Measurements from ENCODE around the gene SLC9A3. TPM values are rescaled to one million over a fixed set of nuclear protein-coding genes. Genes with fewer than 3 reads are reported as not detected.
A peak's percentile ranks its signal among the peaks of the same experiment; 100 is the strongest.

The SLC9A3 gene
- total and polyA plus RNA-seq, 2 of the 13 experiments (the other 11 are each of a cell fraction or from before 2014, with no cell fraction given): 1.5 to 1.8 TPM

DNA sequence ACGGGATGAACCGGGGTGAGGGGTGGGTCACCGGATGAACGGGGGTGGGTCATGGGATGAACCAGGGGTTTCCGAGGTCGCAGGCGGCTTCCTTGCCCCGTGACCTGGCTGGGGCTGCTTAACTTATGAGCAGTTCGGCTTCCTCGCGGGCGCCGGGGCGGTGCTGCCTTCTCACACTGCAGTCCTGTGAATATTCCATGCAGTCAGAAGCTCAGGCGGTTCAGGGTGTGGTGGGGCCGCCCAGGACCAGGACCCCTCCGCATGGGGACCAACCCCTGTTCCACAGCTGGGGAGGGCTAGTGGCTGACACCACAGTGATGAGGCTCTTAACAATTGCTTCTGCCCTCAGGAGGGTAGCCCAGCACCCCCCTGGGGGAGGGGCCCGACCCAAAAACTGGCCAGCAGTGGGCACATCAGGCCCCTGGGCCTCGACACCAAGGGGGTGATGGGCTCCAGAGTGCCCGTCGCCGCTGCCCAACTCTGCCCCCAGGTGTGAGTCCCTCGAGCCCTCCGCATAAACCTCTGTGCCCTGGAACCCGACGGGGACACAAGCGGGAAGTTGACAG is 30.9 kb upstream of the SLC9A3 start:
- ATAC-seq: peak; percentile 46
- H3K4me1 ChIP-seq (ENCODE audit: insufficient read depth, low read length): peaks cover 25% of the 10 kb centered on the region
- 36% methylated on average over 12 of the region's 27 CpGs for WGBS (ENCODE audit: low lambda C conversion rate)
- no peak overlapping the region for H3K27ac ChIP-seq (ENCODE audit: extremely low read length, insufficient read depth, low read length)
- peak overlapping the region; percentile 51 for H3K4me2 ChIP-seq (ENCODE audit: low read depth, low read length)
- H3K79me2 ChIP-seq (ENCODE audit: insufficient read depth, low read length): no peaks in the 10 kb centered on the region
- no peaks in the 10 kb centered on the region for H3K36me3 ChIP-seq (replicated peaks in 1 of 2; ENCODE audit: control insufficient read depth in 1 of 2, insufficient read depth in 2 of 2, low read length in 2 of 2)
- in situ Hi-C loops (cut with HindIII; ENCODE audit: extremely low pct_ligation_motif_present, low pct_unique_long_range_greater_than_20kb) (no loop called here), intact Hi-C loops (cut with micrococcal nuclease; ENCODE audit: unreplicated experiment) (no loop called here)
- no peak overlapping the region for H3K9ac ChIP-seq (ENCODE audit: insufficient read depth, low read depth, low read length)
- no peaks in the 10 kb centered on the region for H4K20me1 ChIP-seq (ENCODE audit: insufficient read depth, low read length)
- no peaks in the 10 kb centered on the region for H3K9me3 ChIP-seq (ENCODE audit: low read length)
- POLR2A ChIA-PET: no interaction called here
- H3K4me3 ChIP-seq (replicated peaks in 1 of 3; ENCODE audit: insufficient read depth in 1 of 3, low read depth in 2 of 3, low read length in 3 of 3): peak overlapping the region in 2 of 3 experiments; percentile 15 to 46; a peak in 2 of 6 replicates
- CTCF ChIA-PET (ENCODE audit: low intra/inter-chr PET ratio, low total read pairs): no interaction called here
- peaks cover 3 to 22% of the 10 kb centered on the region in 2 experiments; a peak in 4 of 5 replicates for H3K27me3 ChIP-seq (ENCODE audit: control insufficient read depth in 1 of 2, insufficient read depth in 2 of 2, low read length in 2 of 2)
- DNase-seq (ENCODE audit: low spot score): no peak
- TF ChIP-seq NFE2L2 (IDR thresholded peaks at IDR 0.05; ENCODE audit: low read length): no peak
- TF ChIP-seq HNRNPL (IDR thresholded peaks at IDR 0.05; ENCODE audit: low read depth, low read length): 0 out of 2 replicates have a peak, but pooled peaks have one; percentile 46
- no TSS peak for BruUV-seq (replicated peaks)
- FAIRE-seq: no peak
- no peak overlapping the region for H2AFZ ChIP-seq (ENCODE audit: low read length)

DNA sequence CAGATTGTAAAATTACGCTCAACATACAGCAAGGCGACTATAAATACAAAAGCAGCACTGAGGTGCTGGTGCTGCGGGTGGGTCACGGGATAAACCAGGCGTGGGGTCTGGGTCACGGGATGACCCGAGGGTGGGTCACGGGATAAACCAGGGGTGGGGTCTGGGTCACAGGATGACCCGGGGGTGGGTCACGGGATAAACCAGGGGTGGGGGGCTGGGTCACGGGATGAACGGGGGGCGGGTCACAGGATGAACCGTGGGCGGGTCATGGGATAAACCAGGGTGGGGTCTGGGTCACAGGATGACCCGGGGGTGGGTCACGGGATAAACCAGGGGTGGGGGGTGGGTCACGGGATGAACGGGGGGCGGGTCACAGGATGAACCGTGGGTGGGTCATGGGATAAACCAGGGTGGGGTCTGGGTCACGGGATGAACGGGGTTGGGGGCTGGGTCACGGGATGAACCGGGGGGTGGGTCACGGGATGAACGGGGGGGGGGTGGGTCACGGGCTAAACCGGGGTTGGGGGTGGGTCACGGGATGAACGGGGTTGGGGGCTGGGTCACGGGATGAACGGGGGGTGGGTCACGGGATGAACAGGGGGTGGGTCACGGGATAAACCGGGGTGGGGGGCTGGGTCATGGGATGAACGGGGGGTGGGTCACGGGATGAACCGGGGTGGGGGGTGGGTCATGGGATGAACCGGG is 30.2 kb upstream of the SLC9A3 start:
- CTCF ChIA-PET (ENCODE audit: low intra/inter-chr PET ratio, low total read pairs): no interaction called here
- DNase-seq (ENCODE audit: low spot score): no peak
- intact Hi-C loops (cut with micrococcal nuclease; ENCODE audit: unreplicated experiment): no loop called here
- no peak for FAIRE-seq
- Histone ChIP-seq H4K20me1 (ENCODE audit: insufficient read depth, low read length) (no peaks in the 10 kb centered on the region), H3K4me3 (replicated peaks in 1 of 3; ENCODE audit: insufficient read depth in 1 of 3, low read depth in 2 of 3, low read length in 3 of 3) (no peak overlapping the region), H2AFZ (ENCODE audit: low read length) (no peak overlapping the region), H3K79me2 (ENCODE audit: insufficient read depth, low read length) (no peaks in the 10 kb centered on the region), H3K4me2 (ENCODE audit: low read depth, low read length) (no peak overlapping the region), H3K4me1 (ENCODE audit: insufficient read depth, low read length) (peaks cover 25% of the 10 kb centered on the region), H3K9me3 (ENCODE audit: low read length) (no peaks in the 10 kb centered on the region), H3K27me3 (ENCODE audit: control insufficient read depth in 1 of 2, insufficient read depth in 2 of 2, low read length in 2 of 2) (peaks cover 3 to 22% of the 10 kb centered on the region in 2 experiments; a peak in 4 of 5 replicates), H3K9ac (ENCODE audit: insufficient read depth, low read depth, low read length) (no peak overlapping the region), H3K27ac (ENCODE audit: extremely low read length, insufficient read depth, low read length) (no peak overlapping the region), H3K36me3 (replicated peaks in 1 of 2; ENCODE audit: control insufficient read depth in 1 of 2, insufficient read depth in 2 of 2, low read length in 2 of 2) (no peaks in the 10 kb centered on the region)
- no TSS peak for BruUV-seq (replicated peaks)
- POLR2A ChIA-PET: no interaction called here
- in situ Hi-C loops (cut with HindIII; ENCODE audit: extremely low pct_ligation_motif_present, low pct_unique_long_range_greater_than_20kb): no loop called here
- no peak for ATAC-seq
- 53% methylated on average over 40 of the region's 40 CpGs for WGBS (ENCODE audit: low lambda C conversion rate)
- TF ChIP-seq ZNF138 (CRISPR knock-in tag; IDR thresholded peaks at IDR 0.05; ENCODE audit: low read depth): no peak
- TF ChIP-seq KAT7 (CRISPR knock-in tag; IDR thresholded peaks at IDR 0.05; ENCODE audit: borderline replicate concordance): no peak
- no peak for TF ChIP-seq ZNF468 (CRISPR knock-in tag; IDR thresholded peaks at IDR 0.05)
- no peak for TF ChIP-seq HIVEP1 (CRISPR knock-in tag; IDR thresholded peaks at IDR 0.05)
- TF ChIP-seq, protein P1, sequence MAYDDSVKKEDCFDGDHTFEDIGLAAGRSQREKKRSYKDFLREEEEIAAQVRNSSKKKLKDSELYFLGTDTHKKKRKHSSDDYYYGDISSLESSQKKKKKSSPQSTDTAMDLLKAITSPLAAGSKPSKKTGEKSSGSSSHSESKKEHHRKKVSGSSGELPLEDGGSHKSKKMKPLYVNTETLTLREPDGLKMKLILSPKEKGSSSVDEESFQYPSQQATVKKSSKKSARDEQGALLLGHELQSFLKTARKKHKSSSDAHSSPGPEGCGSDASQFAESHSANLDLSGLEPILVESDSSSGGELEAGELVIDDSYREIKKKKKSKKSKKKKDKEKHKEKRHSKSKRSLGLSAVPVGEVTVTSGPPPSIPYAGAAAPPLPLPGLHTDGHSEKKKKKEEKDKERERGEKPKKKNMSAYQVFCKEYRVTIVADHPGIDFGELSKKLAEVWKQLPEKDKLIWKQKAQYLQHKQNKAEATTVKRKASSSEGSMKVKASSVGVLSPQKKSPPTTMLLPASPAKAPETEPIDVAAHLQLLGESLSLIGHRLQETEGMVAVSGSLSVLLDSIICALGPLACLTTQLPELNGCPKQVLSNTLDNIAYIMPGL (CRISPR knock-in tag; IDR thresholded peaks at IDR 0.05; ENCODE audit: borderline replicate concordance in 1 of 2, low read depth in 1 of 2): no peak
- no peak for TF ChIP-seq AGO2 (optimal IDR thresholded peaks at IDR 0.05; ENCODE audit: low read depth, low read length)
- no peak for TF ChIP-seq ISL2 (CRISPR knock-in tag; IDR thresholded peaks at IDR 0.05)
- TF ChIP-seq, protein P2, sequence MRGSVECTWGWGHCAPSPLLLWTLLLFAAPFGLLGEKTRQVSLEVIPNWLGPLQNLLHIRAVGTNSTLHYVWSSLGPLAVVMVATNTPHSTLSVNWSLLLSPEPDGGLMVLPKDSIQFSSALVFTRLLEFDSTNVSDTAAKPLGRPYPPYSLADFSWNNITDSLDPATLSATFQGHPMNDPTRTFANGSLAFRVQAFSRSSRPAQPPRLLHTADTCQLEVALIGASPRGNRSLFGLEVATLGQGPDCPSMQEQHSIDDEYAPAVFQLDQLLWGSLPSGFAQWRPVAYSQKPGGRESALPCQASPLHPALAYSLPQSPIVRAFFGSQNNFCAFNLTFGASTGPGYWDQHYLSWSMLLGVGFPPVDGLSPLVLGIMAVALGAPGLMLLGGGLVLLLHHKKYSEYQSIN (CRISPR knock-in tag; IDR thresholded peaks at IDR 0.05; ENCODE audit: borderline replicate concordance): no peak
- TF ChIP-seq TSC22D2 (CRISPR knock-in tag; IDR thresholded peaks at IDR 0.05; ENCODE audit: borderline replicate concordance): no peak
- TF ChIP-seq MED8 (CRISPR knock-in tag; IDR thresholded peaks at IDR 0.05; ENCODE audit: insufficient replicate concordance): no peak
- no peak for TF ChIP-seq SP5 (CRISPR knock-in tag; IDR thresholded peaks at IDR 0.05; ENCODE audit: borderline replicate concordance, low read depth)
- TF ChIP-seq ZNF451 (CRISPR knock-in tag; IDR thresholded peaks at IDR 0.05): no peak
- TF ChIP-seq ZBTB3 (CRISPR knock-in tag; IDR thresholded peaks at IDR 0.05; ENCODE audit: borderline replicate concordance, low read depth): no peak

Data from HepG2 (cell line).